ENCODE measurements around the gene DNAH6.

DNAH6 gene

DNA sequence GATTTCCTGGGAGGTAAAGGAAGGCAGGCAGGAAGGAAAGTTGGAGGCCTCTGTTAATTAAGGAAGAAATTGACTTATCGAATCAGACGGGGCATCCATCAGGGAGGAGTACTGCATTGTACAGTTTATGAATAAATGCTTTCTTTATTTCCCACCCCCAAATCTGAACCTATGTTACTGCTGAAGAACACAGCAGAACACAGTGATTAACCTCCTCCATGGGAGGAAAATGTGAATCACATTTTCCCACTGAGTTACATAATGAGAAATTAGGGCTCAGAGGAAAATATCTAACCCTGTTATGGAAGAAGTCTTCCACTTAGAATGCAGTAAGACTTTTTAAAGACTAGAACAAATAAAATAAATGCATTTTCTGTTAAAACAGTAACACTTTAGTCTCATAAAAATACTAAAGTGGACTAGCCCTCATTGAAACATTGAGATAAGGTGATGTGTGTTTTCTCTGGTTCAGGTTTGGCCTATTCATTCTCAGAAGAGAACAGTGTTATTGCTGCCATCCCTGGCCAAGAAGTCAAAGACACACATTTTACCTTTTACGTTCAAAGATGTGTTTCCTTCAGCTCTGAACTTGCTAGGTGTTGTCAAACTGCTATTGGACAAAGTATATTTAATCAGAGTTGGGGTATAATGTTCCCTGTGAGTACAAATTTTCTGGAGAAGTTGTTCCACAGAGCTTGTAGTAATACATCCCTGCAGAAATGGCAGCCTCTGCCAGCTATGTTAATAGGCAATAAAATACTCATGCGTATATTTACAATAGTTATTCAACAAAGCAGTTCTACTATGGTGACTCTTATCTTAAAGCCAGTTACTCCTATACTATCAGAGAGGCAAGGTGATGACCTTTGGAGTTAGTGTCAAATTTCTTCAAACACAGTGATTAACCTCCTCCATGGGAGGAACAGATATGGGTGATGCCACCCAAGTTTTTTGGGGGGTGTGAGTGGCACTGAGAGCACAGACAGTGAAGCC is 11.1 kb downstream of the DNAH6 start:
- no peak for TF ChIP-seq ESRRG (CRISPR knock-in tag; IDR thresholded peaks at IDR 0.05)
- TF ChIP-seq, protein P1, sequence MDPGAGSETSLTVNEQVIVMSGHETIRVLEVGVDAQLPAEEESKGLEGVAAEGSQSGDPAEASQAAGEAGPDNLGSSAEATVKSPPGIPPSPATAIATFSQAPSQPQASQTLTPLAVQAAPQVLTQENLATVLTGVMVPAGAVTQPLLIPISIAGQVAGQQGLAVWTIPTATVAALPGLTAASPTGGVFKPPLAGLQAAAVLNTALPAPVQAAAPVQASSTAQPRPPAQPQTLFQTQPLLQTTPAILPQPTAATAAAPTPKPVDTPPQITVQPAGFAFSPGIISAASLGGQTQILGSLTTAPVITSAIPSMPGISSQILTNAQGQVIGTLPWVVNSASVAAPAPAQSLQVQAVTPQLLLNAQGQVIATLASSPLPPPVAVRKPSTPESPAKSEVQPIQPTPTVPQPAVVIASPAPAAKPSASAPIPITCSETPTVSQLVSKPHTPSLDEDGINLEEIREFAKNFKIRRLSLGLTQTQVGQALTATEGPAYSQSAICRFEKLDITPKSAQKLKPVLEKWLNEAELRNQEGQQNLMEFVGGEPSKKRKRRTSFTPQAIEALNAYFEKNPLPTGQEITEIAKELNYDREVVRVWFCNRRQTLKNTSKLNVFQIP (CRISPR knock-in tag; IDR thresholded peaks at IDR 0.05; ENCODE audit: borderline replicate concordance, low read depth) = no peak
- no peak for TF ChIP-seq PATZ1 (CRISPR knock-in tag; IDR thresholded peaks at IDR 0.05; ENCODE audit: borderline replicate concordance)
- no peak for TF ChIP-seq ARNTL (CRISPR knock-in tag; IDR thresholded peaks at IDR 0.05; ENCODE audit: borderline replicate concordance, low read depth)
- TF ChIP-seq GLIS3 (CRISPR knock-in tag; IDR thresholded peaks at IDR 0.05) = no peak
- no peak for TF ChIP-seq CSDC2 (CRISPR knock-in tag; IDR thresholded peaks at IDR 0.05)
- no peak for TF ChIP-seq RARB (CRISPR knock-in tag; IDR thresholded peaks at IDR 0.05)
- TF ChIP-seq TCF4 (CRISPR knock-in tag; IDR thresholded peaks at IDR 0.05; ENCODE audit: borderline replicate concordance) = no peak
- no peak for TF ChIP-seq ISL1 (CRISPR knock-in tag; IDR thresholded peaks at IDR 0.05)
- TF ChIP-seq ZC3H10 (CRISPR knock-in tag; IDR thresholded peaks at IDR 0.05) = no peak
- TF ChIP-seq PPARA (CRISPR knock-in tag; IDR thresholded peaks at IDR 0.05; ENCODE audit: borderline replicate concordance) = no peak
- TF ChIP-seq, protein P2, sequence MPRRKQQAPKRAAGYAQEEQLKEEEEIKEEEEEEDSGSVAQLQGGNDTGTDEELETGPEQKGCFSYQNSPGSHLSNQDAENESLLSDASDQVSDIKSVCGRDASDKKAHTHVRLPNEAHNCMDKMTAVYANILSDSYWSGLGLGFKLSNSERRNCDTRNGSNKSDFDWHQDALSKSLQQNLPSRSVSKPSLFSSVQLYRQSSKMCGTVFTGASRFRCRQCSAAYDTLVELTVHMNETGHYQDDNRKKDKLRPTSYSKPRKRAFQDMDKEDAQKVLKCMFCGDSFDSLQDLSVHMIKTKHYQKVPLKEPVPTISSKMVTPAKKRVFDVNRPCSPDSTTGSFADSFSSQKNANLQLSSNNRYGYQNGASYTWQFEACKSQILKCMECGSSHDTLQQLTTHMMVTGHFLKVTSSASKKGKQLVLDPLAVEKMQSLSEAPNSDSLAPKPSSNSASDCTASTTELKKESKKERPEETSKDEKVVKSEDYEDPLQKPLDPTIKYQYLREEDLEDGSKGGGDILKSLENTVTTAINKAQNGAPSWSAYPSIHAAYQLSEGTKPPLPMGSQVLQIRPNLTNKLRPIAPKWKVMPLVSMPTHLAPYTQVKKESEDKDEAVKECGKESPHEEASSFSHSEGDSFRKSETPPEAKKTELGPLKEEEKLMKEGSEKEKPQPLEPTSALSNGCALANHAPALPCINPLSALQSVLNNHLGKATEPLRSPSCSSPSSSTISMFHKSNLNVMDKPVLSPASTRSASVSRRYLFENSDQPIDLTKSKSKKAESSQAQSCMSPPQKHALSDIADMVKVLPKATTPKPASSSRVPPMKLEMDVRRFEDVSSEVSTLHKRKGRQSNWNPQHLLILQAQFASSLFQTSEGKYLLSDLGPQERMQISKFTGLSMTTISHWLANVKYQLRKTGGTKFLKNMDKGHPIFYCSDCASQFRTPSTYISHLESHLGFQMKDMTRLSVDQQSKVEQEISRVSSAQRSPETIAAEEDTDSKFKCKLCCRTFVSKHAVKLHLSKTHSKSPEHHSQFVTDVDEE (CRISPR knock-in tag; IDR thresholded peaks at IDR 0.05) = no peak
- TF ChIP-seq BACH2 (CRISPR knock-in tag; IDR thresholded peaks at IDR 0.05; ENCODE audit: borderline replicate concordance) = no peak
- TF ChIP-seq ZNF565 (CRISPR knock-in tag; conservative IDR thresholded peaks at IDR 0.05; ENCODE audit: low read depth) = no peak
- TF ChIP-seq ZNF70 (CRISPR knock-in tag; IDR thresholded peaks at IDR 0.05) = no peak
- no peak for TF ChIP-seq ZFP30 (CRISPR knock-in tag; IDR thresholded peaks at IDR 0.05)
- no peak for TF ChIP-seq TOX (CRISPR knock-in tag; IDR thresholded peaks at IDR 0.05; ENCODE audit: borderline replicate concordance)
- TF ChIP-seq CSRNP3 (CRISPR knock-in tag; IDR thresholded peaks at IDR 0.05) = no peak
- TF ChIP-seq SNAI2 (CRISPR knock-in tag; IDR thresholded peaks at IDR 0.05) = no peak
- ATAC-seq = no peak

DNA sequence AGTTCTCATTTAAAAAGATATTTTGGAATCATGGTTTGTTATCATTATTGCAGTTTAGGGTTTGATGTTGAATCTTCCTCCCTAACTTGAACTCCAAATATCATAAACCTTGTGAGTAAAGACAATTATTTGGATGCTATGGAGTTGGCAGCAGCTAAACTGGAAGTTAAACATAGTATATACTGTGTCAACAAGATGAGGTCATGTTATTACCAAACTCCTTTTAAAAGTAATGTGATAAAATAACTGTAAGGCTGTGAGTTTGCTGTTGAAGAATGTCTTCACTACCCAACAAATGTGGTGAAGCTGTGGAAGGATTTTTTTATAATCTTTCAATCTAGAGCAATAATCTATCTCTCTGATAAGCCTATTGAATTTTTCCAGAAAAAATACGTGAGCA is 16.0 kb downstream of the DNAH6 start:
- no peak for ATAC-seq
- TF ChIP-seq RARB (CRISPR knock-in tag; IDR thresholded peaks at IDR 0.05) (no peak), TOX (CRISPR knock-in tag; IDR thresholded peaks at IDR 0.05; ENCODE audit: borderline replicate concordance) (no peak), CREB5 (CRISPR knock-in tag; IDR thresholded peaks at IDR 0.05; ENCODE audit: low read depth) (no peak), SNAI2 (CRISPR knock-in tag; IDR thresholded peaks at IDR 0.05) (no peak), ESRRG (CRISPR knock-in tag; IDR thresholded peaks at IDR 0.05) (no peak), ZNF565 (CRISPR knock-in tag; conservative IDR thresholded peaks at IDR 0.05; ENCODE audit: low read depth) (no peak), ZNF70 (CRISPR knock-in tag; IDR thresholded peaks at IDR 0.05) (no peak), ARNTL (CRISPR knock-in tag; IDR thresholded peaks at IDR 0.05; ENCODE audit: borderline replicate concordance, low read depth) (no peak), CSRNP3 (CRISPR knock-in tag; IDR thresholded peaks at IDR 0.05) (no peak), PPARA (CRISPR knock-in tag; IDR thresholded peaks at IDR 0.05; ENCODE audit: borderline replicate concordance) (no peak), ZFP30 (CRISPR knock-in tag; IDR thresholded peaks at IDR 0.05) (no peak), ISL1 (CRISPR knock-in tag; IDR thresholded peaks at IDR 0.05) (no peak), CSDC2 (CRISPR knock-in tag; IDR thresholded peaks at IDR 0.05) (no peak), ZNF8 (CRISPR knock-in tag; IDR thresholded peaks at IDR 0.05) (no peak)
- TF ChIP-seq, protein P1 (CRISPR knock-in tag; IDR thresholded peaks at IDR 0.05; ENCODE audit: borderline replicate concordance, low read depth) = no peak
- TF ChIP-seq, protein P2 (CRISPR knock-in tag; IDR thresholded peaks at IDR 0.05) = no peak

Measured in SK-N-SH treated with all-trans-retinoic acid at 6 μM for 48 hours (cell line).